ENCODE measurements around the gene MOB1A.
"Not testable (repeated sequence)": the region's sequence is repeated elsewhere in the genome, so short reads cannot be mapped to it uniquely, and the experiment has no call there.

The MOB1A gene

DNA sequence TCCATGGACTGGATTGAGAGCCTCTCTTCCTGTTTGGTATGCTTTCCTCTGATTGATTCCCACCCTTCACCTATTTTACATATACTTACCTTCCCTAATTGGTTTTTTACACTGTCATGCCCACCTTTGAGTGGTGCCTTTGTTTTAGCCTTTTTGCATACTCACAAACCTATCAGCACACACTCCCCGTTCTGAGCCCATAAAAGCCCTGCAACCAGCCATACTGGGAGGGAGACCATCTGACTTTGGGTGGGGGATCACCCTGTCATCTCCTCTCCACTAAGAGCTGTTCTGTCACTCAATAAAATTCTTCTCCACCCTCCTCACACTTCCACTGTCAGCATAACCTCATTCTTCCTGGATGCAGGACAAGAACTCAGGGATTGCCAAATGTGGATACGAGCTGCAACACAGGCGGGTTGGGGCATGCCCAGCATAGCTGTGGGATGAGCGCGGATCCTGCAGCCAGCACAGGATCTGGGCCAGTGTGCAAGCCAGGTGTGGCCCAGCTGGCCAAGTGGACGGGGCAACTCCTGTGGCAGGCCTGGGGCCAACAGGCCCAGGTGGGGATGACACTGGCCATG lies 9.4 kb upstream of the MOB1A start:
- Histone ChIP-seq H3K4me3 (ENCODE audit: low read depth, low read length) (no peak overlapping the region), H3K9me3 (ENCODE audit: control insufficient read depth, low read length) (no peaks in the 10 kb centered on the region), H3K79me2 (no peaks in the 10 kb centered on the region), H3K4me1 (no peaks in the 10 kb centered on the region), H3K4me2 (ENCODE audit: low read length) (no peak overlapping the region), H3K27ac (no peak overlapping the region), H2AFZ (no peak overlapping the region), H3K27me3 (ENCODE audit: control insufficient read depth, insufficient read depth, low read length) (no peaks in the 10 kb centered on the region), H3K36me3 (ENCODE audit: control insufficient read depth, insufficient read depth, low read length) (no peaks in the 10 kb centered on the region), H3K9ac (no peak overlapping the region)
- TF ChIP-seq, protein P1, sequence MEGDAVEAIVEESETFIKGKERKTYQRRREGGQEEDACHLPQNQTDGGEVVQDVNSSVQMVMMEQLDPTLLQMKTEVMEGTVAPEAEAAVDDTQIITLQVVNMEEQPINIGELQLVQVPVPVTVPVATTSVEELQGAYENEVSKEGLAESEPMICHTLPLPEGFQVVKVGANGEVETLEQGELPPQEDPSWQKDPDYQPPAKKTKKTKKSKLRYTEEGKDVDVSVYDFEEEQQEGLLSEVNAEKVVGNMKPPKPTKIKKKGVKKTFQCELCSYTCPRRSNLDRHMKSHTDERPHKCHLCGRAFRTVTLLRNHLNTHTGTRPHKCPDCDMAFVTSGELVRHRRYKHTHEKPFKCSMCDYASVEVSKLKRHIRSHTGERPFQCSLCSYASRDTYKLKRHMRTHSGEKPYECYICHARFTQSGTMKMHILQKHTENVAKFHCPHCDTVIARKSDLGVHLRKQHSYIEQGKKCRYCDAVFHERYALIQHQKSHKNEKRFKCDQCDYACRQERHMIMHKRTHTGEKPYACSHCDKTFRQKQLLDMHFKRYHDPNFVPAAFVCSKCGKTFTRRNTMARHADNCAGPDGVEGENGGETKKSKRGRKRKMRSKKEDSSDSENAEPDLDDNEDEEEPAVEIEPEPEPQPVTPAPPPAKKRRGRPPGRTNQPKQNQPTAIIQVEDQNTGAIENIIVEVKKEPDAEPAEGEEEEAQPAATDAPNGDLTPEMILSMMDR (IDR thresholded peaks at IDR 0.05) = no peak

DNA sequence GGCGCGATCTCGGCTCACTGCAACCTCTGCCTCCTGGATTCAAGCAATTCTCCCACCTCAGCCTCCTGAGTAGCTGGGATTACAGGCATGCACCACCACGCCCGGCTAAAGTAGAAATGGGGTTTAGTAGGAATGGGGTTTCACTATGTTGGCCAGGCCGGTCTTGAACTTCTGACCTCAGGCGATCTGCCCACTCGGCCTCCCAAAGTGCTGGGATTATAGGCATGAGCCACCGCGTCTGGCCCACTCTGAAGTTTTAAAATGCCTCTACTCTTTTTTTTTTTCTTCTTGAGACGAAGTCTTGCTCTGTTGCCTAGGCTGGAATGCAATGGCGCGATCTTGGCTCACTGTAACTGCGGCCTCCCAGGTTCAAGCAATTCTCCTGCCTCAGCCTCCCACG lies 8.0 kb upstream of the MOB1A start:
- H3K27me3 ChIP-seq (ENCODE audit: control insufficient read depth, insufficient read depth, low read length); H3K4me2 ChIP-seq (ENCODE audit: low read length); H3K79me2 ChIP-seq; H3K36me3 ChIP-seq (ENCODE audit: control insufficient read depth, insufficient read depth, low read length); H2AFZ ChIP-seq; H3K4me3 ChIP-seq (ENCODE audit: low read depth, low read length); H3K27ac ChIP-seq; H3K9ac ChIP-seq; H3K4me1 ChIP-seq; H3K9me3 ChIP-seq (ENCODE audit: control insufficient read depth, low read length): not testable (repeated sequence)

GRCh38 chr2:74186038-74186437 lies 7.4 kb upstream of the MOB1A start:
- Histone ChIP-seq H3K4me1 (no peaks in the 10 kb centered on the region), H3K36me3 (ENCODE audit: control insufficient read depth, insufficient read depth, low read length) (no peaks in the 10 kb centered on the region), H3K27me3 (ENCODE audit: control insufficient read depth, insufficient read depth, low read length) (no peaks in the 10 kb centered on the region), H3K4me3 (ENCODE audit: low read depth, low read length) (no peak overlapping the region), H3K9me3 (ENCODE audit: control insufficient read depth, low read length) (no peaks in the 10 kb centered on the region), H3K79me2 (no peaks in the 10 kb centered on the region), H3K4me2 (ENCODE audit: low read length) (no peak overlapping the region), H3K9ac (no peak overlapping the region), H3K27ac (no peak overlapping the region), H2AFZ (no peak overlapping the region)
- TF ChIP-seq, protein P1 (IDR thresholded peaks at IDR 0.05) = no peak

DNA sequence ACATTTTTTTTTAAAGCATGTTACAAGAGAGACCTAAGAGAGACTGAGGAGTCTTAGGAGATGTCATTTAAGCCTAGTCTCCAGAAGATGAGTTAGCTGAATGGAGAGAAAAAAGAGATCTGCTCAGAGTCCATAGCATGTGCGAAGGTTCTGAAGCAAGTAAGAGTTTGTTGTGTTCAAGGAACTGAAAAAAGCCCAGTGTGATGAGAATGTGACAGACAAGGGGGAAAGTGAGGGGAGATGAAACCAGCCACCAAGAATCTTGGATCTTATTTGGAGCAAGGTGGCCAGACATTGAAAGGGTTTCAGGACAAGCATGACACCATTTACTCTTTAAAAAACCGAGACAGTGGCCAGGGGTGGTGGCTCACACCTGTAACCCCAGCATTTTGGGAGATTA lies 5.2 kb upstream of the MOB1A start:
- H3K4me2 ChIP-seq (ENCODE audit: low read length) = no peak overlapping the region
- TF ChIP-seq, protein P1 (IDR thresholded peaks at IDR 0.05) = no peak

GRCh38 chr2:74181739-74182138 lies 3.1 kb upstream of the MOB1A start:
- no peak overlapping the region for H3K27ac ChIP-seq
- H3K9ac ChIP-seq = no peak overlapping the region
- H3K79me2 ChIP-seq = peaks cover 6% of the 10 kb centered on the region
- TF ChIP-seq, protein P1 (IDR thresholded peaks at IDR 0.05) = no peak
- no peak overlapping the region for H3K4me2 ChIP-seq (ENCODE audit: low read length)
- H3K27me3 ChIP-seq (ENCODE audit: control insufficient read depth, insufficient read depth, low read length) = no peaks in the 10 kb centered on the region
- H2AFZ ChIP-seq = peak overlapping the region; percentile 40
- H3K36me3 ChIP-seq (ENCODE audit: control insufficient read depth, insufficient read depth, low read length) = no peaks in the 10 kb centered on the region
- no peak overlapping the region for H3K4me3 ChIP-seq (ENCODE audit: low read depth, low read length)
- H3K4me1 ChIP-seq = no peaks in the 10 kb centered on the region
- H3K9me3 ChIP-seq (ENCODE audit: control insufficient read depth, low read length) = no peaks in the 10 kb centered on the region

More for the DNA sequence above, 5.2 kb upstream of the MOB1A start:
- no peaks in the 10 kb centered on the region for H3K9me3 ChIP-seq (ENCODE audit: control insufficient read depth, low read length)
- peak overlapping the region; percentile 28 for H2AFZ ChIP-seq
- no peak overlapping the region for H3K27ac ChIP-seq
- no peak overlapping the region for H3K4me3 ChIP-seq (ENCODE audit: low read depth, low read length)
- H3K36me3 ChIP-seq (ENCODE audit: control insufficient read depth, insufficient read depth, low read length) = no peaks in the 10 kb centered on the region
- H3K9ac ChIP-seq = no peak overlapping the region
- no peaks in the 10 kb centered on the region for H3K27me3 ChIP-seq (ENCODE audit: control insufficient read depth, insufficient read depth, low read length)
- H3K79me2 ChIP-seq = no peaks in the 10 kb centered on the region
- no peaks in the 10 kb centered on the region for H3K4me1 ChIP-seq

All from parathyroid adenoma (tissue), 2 donors.